ENCODE measurements around the gene MAPK4. TPM values are rescaled to one million over a fixed set of nuclear protein-coding genes. Genes with fewer than 3 reads are reported as not detected.

The MAPK4 gene
- total RNA-seq, 2 donors from 2014 or later: 2.0 to 3.8 TPM

GRCh38 chr18:50594012-50594411 lies 34.1 kb downstream of the MAPK4 start:
- 93 to 95% methylated on average over 4 of the region's 5 CpGs for WGBS, 2 experiments (ENCODE audit: insufficient coverage in 1 of 2, insufficient read length in 1 of 2)
- peaks cover 1% of the 10 kb centered on the region for H3K9me3 Mint-ChIP-seq

GRCh38 chr18:50594942-50595341 lies 35.1 kb downstream of the MAPK4 start:
- Mint-ChIP-seq H3K36me3 (ENCODE audit: low read depth) (no peaks in the 10 kb centered on the region), H3K4me3 (no peak overlapping the region), H3K9me3 (no peaks in the 10 kb centered on the region), H3K4me1 (no peaks in the 10 kb centered on the region), H3K27me3 (ENCODE audit: insufficient read depth) (no peaks in the 10 kb centered on the region), H3K27ac (no peak overlapping the region)
- no peak for TF ChIP-seq CTCF (conservative IDR thresholded peaks at IDR 0.05)
- H3K27me3 ChIP-seq (ENCODE audit: control insufficient read depth, insufficient read depth, low read length, poor library complexity, severe bottlenecking): no peaks in the 10 kb centered on the region
- no peak overlapping the region for H3K4me3 ChIP-seq (ENCODE audit: low read length)
- no peaks in the 10 kb centered on the region for H3K4me1 ChIP-seq (ENCODE audit: control insufficient read depth, insufficient read depth, low read length)
- no peaks in the 10 kb centered on the region for H3K9me3 ChIP-seq (ENCODE audit: control insufficient read depth, low read length)
- WGBS, 2 experiments (ENCODE audit: insufficient coverage in 1 of 2, insufficient read length in 1 of 2): 93% methylated on average over 3 of the region's 4 CpGs; no CpG with 5 or more reads in 1 of the 2 experiments
- DNase-seq: no peak
- no peaks in the 10 kb centered on the region for H3K36me3 ChIP-seq (ENCODE audit: control insufficient read depth, insufficient read depth, low read length)
- no peak overlapping the region for H3K9ac ChIP-seq (ENCODE audit: extremely low read depth, low read length, poor library complexity, severe bottlenecking)
- H3K27ac ChIP-seq (ENCODE audit: low read depth, low read length): no peak overlapping the region

More at GRCh38 chr18:50594012-50594411, 34.1 kb downstream of the MAPK4 start:
- Histone ChIP-seq H3K27me3 (ENCODE audit: control insufficient read depth, insufficient read depth, low read length, poor library complexity, severe bottlenecking) (no peaks in the 10 kb centered on the region), H3K9ac (ENCODE audit: extremely low read depth, low read length, poor library complexity, severe bottlenecking) (no peak overlapping the region), H3K36me3 (ENCODE audit: control insufficient read depth, insufficient read depth, low read length) (no peaks in the 10 kb centered on the region), H3K4me3 (ENCODE audit: low read length) (no peak overlapping the region), H3K9me3 (ENCODE audit: control insufficient read depth, low read length) (no peaks in the 10 kb centered on the region), H3K27ac (ENCODE audit: low read depth, low read length) (no peak overlapping the region), H3K4me1 (ENCODE audit: control insufficient read depth, insufficient read depth, low read length) (no peaks in the 10 kb centered on the region)
- Mint-ChIP-seq H3K36me3 (ENCODE audit: low read depth) (no peaks in the 10 kb centered on the region), H3K4me1 (no peaks in the 10 kb centered on the region), H3K27ac (no peak overlapping the region), H3K4me3 (no peak overlapping the region), H3K27me3 (ENCODE audit: insufficient read depth) (no peaks in the 10 kb centered on the region)
- TF ChIP-seq CTCF (conservative IDR thresholded peaks at IDR 0.05): no peak
- DNase-seq: no peak

GRCh38 chr18:50602466-50602865 lies 42.6 kb downstream of the MAPK4 start:
- Mint-ChIP-seq H3K27ac (no peak overlapping the region), H3K9me3 (no peaks in the 10 kb centered on the region), H3K36me3 (ENCODE audit: low read depth) (no peaks in the 10 kb centered on the region), H3K27me3 (ENCODE audit: insufficient read depth) (peaks cover 4% of the 10 kb centered on the region), H3K4me1 (no peaks in the 10 kb centered on the region), H3K4me3 (no peak overlapping the region)
- 91 to 100% methylated on average over 2 to 3 of the region's 3 CpGs for WGBS, 2 experiments (ENCODE audit: insufficient coverage in 1 of 2, insufficient read length in 1 of 2)
- Histone ChIP-seq H3K27ac (ENCODE audit: low read depth, low read length) (no peak overlapping the region), H3K9me3 (ENCODE audit: control insufficient read depth, low read length) (no peaks in the 10 kb centered on the region), H3K9ac (ENCODE audit: extremely low read depth, low read length, poor library complexity, severe bottlenecking) (no peak overlapping the region), H3K36me3 (ENCODE audit: control insufficient read depth, insufficient read depth, low read length) (no peaks in the 10 kb centered on the region), H3K27me3 (ENCODE audit: control insufficient read depth, insufficient read depth, low read length, poor library complexity, severe bottlenecking) (no peaks in the 10 kb centered on the region), H3K4me3 (ENCODE audit: low read length) (no peak overlapping the region), H3K4me1 (ENCODE audit: control insufficient read depth, insufficient read depth, low read length) (no peaks in the 10 kb centered on the region)
- no peak for TF ChIP-seq CTCF (conservative IDR thresholded peaks at IDR 0.05)
- DNase-seq: no peak

Data from endodermal cell (in vitro differentiated cells).